MM.1S (cell line): Measurements from ENCODE around the gene DUOXA2.

Experiments
- DNase-seq: peaks from one replicate; pipeline ENCODE4 v3.0.0-alpha.2; 2015
- H2AFZ ChIP-seq: fragments of 300-600 bp; sonication (generic); 2 replicates; pipeline ENCODE4 v1.6.0; 2016; ENCODE audit warnings: antibody characterized with exemption, low read length
- H3F3A ChIP-seq: fragments of 300-600 bp; sonication (generic); 2 replicates; pipeline ENCODE4 v1.6.1; 2016; ENCODE audit warnings: mild to moderate bottlenecking, antibody characterized with exemption, low read length, moderate library complexity, mixed read lengths; ENCODE audit not compliant: insufficient read depth
- H3K27ac ChIP-seq: fragments of 300-600 bp; sonication (generic); 2 replicates; pipeline ENCODE4 v1.5.1; 2016; ENCODE audit warnings: mild to moderate bottlenecking, low read length
- H3K27me3 ChIP-seq: fragments of 300-600 bp; sonication (generic); replicated peaks from 2 replicates; pipeline ENCODE4 v1.6.0; 2016; ENCODE audit warnings: low read length; ENCODE audit not compliant: insufficient read depth
- H3K36me3 ChIP-seq: fragments of 300-600 bp; sonication (generic); replicated peaks from 2 replicates; pipeline ENCODE4 v1.6.1; 2016; ENCODE audit warnings: mild to moderate bottlenecking, low read length, mixed read lengths; ENCODE audit not compliant: insufficient read depth
- H3K4me1 ChIP-seq: fragments of 300-600 bp; sonication (generic); 2 replicates; pipeline ENCODE4 v1.6.1; 2016; ENCODE audit warnings: low read length, mixed read lengths
- H3K4me2 ChIP-seq: fragments of 300-600 bp; sonication (generic); 2 replicates; pipeline ENCODE4 v1.6.0; 2016; ENCODE audit warnings: low read depth, low read length
- H3K4me3 ChIP-seq: fragments of 300-600 bp; sonication (generic); 2 replicates; pipeline ENCODE4 v1.5.1; 2016; ENCODE audit warnings: low read length, mixed read lengths
- H3K79me2 ChIP-seq: fragments of 300-600 bp; sonication (generic); 2 replicates; pipeline ENCODE4 v1.6.1; 2016; ENCODE audit warnings: mixed run types, low read length, mixed read lengths
- H3K9ac ChIP-seq: fragments of 300-600 bp; sonication (generic); 2 replicates; pipeline ENCODE4 v1.6.1; 2016; ENCODE audit warnings: low read length, mixed read lengths
- H3K9me2 ChIP-seq: fragments of 300-600 bp; sonication (generic); replicated peaks from 2 replicates; pipeline ENCODE4 v1.6.1; 2016; ENCODE audit warnings: mild to moderate bottlenecking, low read length, mixed read lengths; ENCODE audit not compliant: insufficient read depth
- H3K9me3 ChIP-seq: fragments of 300-600 bp; sonication (generic); replicated peaks from 2 replicates; pipeline ENCODE4 v1.6.1; 2016; ENCODE audit warnings: mild to moderate bottlenecking, low read length, mixed read lengths; ENCODE audit not compliant: insufficient read depth
- H4K20me1 ChIP-seq: fragments of 300-600 bp; sonication (generic); 2 replicates; pipeline ENCODE4 v1.6.1; 2016; ENCODE audit warnings: mild to moderate bottlenecking, low read length, moderate library complexity, mixed read lengths; ENCODE audit not compliant: insufficient read depth
- EZH2 ChIP-seq: fragments of 300-600 bp; sonication (generic); optimal IDR thresholded peaks from 2 replicates; pipeline ENCODE3; 2017; ENCODE audit warnings: low read depth, mild to moderate bottlenecking, antibody characterized with exemption, low read length, mixed read lengths
- EZH2phosphoT487 ChIP-seq: fragments of 300-600 bp; sonication (generic); IDR thresholded peaks from 2 replicates; pipeline ENCODE4 v1.6.1; 2018; ENCODE audit warnings: antibody characterized with exemption, low read length
- TF ChIP-seq, protein P1 (sequence below): fragments of 300-600 bp; sonication (generic); IDR thresholded peaks from 2 replicates; pipeline ENCODE4 v1.5.1; 2016; ENCODE audit warnings: antibody characterized with exemption, low read length, mixed read lengths

Gene DUOXA2

DNA sequence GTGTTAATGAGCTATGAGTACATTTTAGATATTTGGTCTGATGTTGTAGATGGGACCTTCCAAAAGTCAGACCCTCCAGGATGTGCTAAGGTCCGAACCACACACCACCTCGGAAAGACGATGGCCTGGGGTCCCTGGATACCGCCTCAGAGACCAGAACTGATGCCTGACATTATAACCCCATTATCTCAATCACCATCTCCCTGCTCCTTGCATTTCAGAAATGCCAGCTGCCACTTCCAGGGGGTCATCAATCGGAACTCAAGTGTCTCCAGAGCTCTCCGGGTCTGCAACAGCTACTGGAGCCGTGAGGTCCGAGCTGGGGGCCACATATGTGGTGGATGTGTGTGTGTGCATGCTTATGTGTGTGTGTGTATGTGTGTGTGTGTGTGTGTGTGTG lies 23.6 kb downstream of the DUOXA2 start:
- TF ChIP-seq EZH2phosphoT487 (no peak), EZH2 (no peak)
- TF ChIP-seq, protein P1, sequence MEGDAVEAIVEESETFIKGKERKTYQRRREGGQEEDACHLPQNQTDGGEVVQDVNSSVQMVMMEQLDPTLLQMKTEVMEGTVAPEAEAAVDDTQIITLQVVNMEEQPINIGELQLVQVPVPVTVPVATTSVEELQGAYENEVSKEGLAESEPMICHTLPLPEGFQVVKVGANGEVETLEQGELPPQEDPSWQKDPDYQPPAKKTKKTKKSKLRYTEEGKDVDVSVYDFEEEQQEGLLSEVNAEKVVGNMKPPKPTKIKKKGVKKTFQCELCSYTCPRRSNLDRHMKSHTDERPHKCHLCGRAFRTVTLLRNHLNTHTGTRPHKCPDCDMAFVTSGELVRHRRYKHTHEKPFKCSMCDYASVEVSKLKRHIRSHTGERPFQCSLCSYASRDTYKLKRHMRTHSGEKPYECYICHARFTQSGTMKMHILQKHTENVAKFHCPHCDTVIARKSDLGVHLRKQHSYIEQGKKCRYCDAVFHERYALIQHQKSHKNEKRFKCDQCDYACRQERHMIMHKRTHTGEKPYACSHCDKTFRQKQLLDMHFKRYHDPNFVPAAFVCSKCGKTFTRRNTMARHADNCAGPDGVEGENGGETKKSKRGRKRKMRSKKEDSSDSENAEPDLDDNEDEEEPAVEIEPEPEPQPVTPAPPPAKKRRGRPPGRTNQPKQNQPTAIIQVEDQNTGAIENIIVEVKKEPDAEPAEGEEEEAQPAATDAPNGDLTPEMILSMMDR = no peak
- no peak overlapping the region for H3K4me3 ChIP-seq
- H3K27ac ChIP-seq = no peak overlapping the region
- H2AFZ ChIP-seq = no peak overlapping the region
- H3K79me2 ChIP-seq = no peaks in the 10 kb centered on the region
- H3K9me3 ChIP-seq = no peaks in the 10 kb centered on the region
- 0 out of 2 replicates have a peak, but pooled peaks cover 3% of the 10 kb centered on the region for H3K4me1 ChIP-seq
- H4K20me1 ChIP-seq = no peaks in the 10 kb centered on the region
- H3K36me3 ChIP-seq = no peaks in the 10 kb centered on the region
- no peak overlapping the region for H3K9ac ChIP-seq
- no peaks in the 10 kb centered on the region for H3F3A ChIP-seq
- DNase-seq = no peak
- no peak overlapping the region for H3K4me2 ChIP-seq
- H3K9me2 ChIP-seq = no peaks in the 10 kb centered on the region
- no peaks in the 10 kb centered on the region; the same call in 1 of the 2 replicates for H3K27me3 ChIP-seq

DNA sequence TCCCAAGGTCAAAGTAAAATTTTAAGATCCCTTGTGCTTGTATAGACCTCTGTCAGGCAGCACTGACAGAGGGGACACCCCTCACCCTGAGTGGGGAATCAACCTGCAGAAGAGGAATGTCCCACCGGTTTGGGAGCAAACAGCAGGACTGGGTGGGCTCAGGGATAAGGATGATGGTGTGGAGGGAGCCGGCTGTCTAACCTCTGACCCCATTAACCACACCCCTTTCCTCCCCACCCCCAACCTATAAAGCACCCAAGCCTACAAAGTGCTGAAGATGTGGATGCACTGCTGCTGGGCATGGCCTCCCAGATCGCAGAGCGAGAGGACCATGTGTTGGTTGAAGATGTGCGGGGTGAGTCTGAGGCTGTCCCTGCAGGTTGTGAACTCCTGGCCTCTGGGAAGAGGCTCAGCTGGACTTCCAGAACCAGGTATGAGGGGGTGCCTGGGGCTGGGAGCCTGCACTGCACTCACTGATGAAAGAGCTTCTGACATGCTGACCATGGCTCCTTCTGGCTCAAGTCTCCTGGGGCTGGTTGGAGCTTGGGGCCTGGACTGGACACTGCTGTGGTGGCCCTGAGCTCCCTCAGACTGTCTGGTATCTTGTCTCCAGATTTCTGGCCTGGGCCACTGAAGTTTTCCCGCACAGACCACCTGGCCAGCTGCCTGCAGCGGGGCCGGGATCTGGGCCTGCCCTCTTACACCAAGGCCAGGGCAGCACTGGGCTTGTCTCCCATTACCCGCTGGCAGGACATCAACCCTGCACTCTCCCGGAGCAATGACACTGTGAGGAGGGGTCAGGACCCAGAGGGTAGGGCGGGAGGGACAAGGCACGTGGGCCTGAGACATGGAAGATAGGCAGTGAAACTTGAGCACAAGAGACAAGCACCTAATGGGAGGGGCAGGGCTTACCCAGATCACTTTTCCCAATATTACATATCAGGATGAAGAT lies 25.0 kb downstream of the DUOXA2 start:
- H4K20me1 ChIP-seq = no peaks in the 10 kb centered on the region
- no peak overlapping the region for H3K9ac ChIP-seq
- no peak overlapping the region for H2AFZ ChIP-seq
- no peak for DNase-seq
- H3K9me2 ChIP-seq = no peaks in the 10 kb centered on the region
- H3K4me1 ChIP-seq = 0 out of 2 replicates have a peak, but pooled peaks cover 3% of the 10 kb centered on the region
- H3K79me2 ChIP-seq = no peaks in the 10 kb centered on the region
- H3K4me2 ChIP-seq = no peak overlapping the region
- H3K9me3 ChIP-seq = no peaks in the 10 kb centered on the region
- H3K27me3 ChIP-seq = no peaks in the 10 kb centered on the region
- H3K27ac ChIP-seq = no peak overlapping the region
- no peaks in the 10 kb centered on the region for H3F3A ChIP-seq
- H3K36me3 ChIP-seq = no peaks in the 10 kb centered on the region
- no peak overlapping the region for H3K4me3 ChIP-seq
- TF ChIP-seq, protein P1 = no peak
- TF ChIP-seq EZH2phosphoT487 (no peak), EZH2 (no peak)

DNA sequence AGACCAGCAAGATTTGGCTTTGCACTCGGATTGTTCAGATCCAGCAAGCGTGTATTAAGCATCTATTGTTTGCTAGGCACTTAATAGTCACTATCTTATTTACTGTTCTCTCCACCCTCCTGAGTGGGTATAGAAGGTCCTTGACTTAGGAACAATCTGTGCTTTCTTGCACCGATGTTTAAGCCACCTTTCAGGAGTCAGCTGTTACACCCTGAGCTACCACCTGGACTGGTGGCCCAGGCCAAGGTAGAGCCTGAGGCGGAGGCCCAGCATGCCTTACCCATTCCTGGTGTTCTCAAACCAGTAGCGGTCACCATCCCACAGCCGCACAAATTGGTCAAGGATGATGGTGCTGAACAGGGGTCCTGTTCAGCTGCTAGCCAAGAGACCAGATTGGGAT lies 25.6 kb downstream of the DUOXA2 start:
- no peaks in the 10 kb centered on the region for H3F3A ChIP-seq

More for the DNA sequence above, 25.6 kb downstream of the DUOXA2 start:
- Histone ChIP-seq H4K20me1 (no peaks in the 10 kb centered on the region), H3K27me3 (no peaks in the 10 kb centered on the region), H3K4me3 (no peak overlapping the region), H3K9ac (no peak overlapping the region), H3K9me3 (no peaks in the 10 kb centered on the region), H3K27ac (no peak overlapping the region), H3K79me2 (no peaks in the 10 kb centered on the region), H3K9me2 (no peaks in the 10 kb centered on the region), H3K4me2 (no peak overlapping the region), H3K4me1 (0 out of 2 replicates have a peak, but pooled peaks cover 2% of the 10 kb centered on the region), H3K36me3 (no peaks in the 10 kb centered on the region), H2AFZ (no peak overlapping the region)
- TF ChIP-seq EZH2 = no peak
- TF ChIP-seq, protein P1 = no peak
- TF ChIP-seq EZH2phosphoT487 = no peak
- no peak for DNase-seq
